HG02588 (cell line): ENCODE results near the gene CCER1.

Experiments
- ATAC-seq: cut with Tn5 transposase; IDR thresholded peaks from one replicate; pipeline ENCODE4 v1.9.1; 2021; ENCODE audit warnings: mild to moderate bottlenecking, moderate library complexity; ENCODE audit not compliant: unreplicated experiment

Gene CCER1

GRCh38 chr12:90922145-90922627 lies 32.8 kb downstream of the CCER1 start:
- no peak for ATAC-seq

GRCh38 chr12:90921536-90921935 lies 33.4 kb downstream of the CCER1 start:
- ATAC-seq = no peak

GRCh38 chr12:90920222-90920621 lies 34.8 kb downstream of the CCER1 start:
- ATAC-seq = no peak

- no peak for ATAC-seq
Observed at GRCh38 chr12:90917431-90917830, 37.5 kb downstream of the CCER1 start.

- ATAC-seq = no peak
Observed at GRCh38 chr12:90916516-90916915, 38.5 kb downstream of the CCER1 start.

GRCh38 chr12:90915353-90915752 lies 39.6 kb downstream of the CCER1 start:
- no peak for ATAC-seq

- no peak for ATAC-seq
Observed at GRCh38 chr12:90910958-90911357, 44.0 kb downstream of the CCER1 start.

- no peak for ATAC-seq
Observed at GRCh38 chr12:90909069-90909770, 45.8 kb downstream of the CCER1 start.

- no peak for ATAC-seq
Observed at GRCh38 chr12:90908465-90908864, 46.5 kb downstream of the CCER1 start.

GRCh38 chr12:90905691-90906370 lies 49.1 kb downstream of the CCER1 start:
- no peak for ATAC-seq

GRCh38 chr12:90902596-90902995 lies 52.4 kb downstream of the CCER1 start:
- no peak for ATAC-seq
